T-helper 2 cell treated with Interferon-gamma antibody and Interleukin-4, amounts not matched to agents 100 ng/mL and 5 ng/mL, for 36 hours (primary cell): Measurements from ENCODE around the gene LSM3. TPM values are rescaled to one million over a fixed set of nuclear protein-coding genes. Genes with fewer than 3 reads are reported as not detected.

ENCODE experiments used
- intact Hi-C: fragments of 100-400 bp; cut with micrococcal nuclease; formaldehyde crosslinking; loops from one replicate; pipeline ENCODE4 v1.15.1; 2023
- total RNA-seq: library from RNA; stranded (reverse); gene quantifications from 2 replicates; pipeline ENCODE4 v1.2.3, GENCODE V29; 2022

LSM3 gene
- total RNA-seq, 1 donor from 2014 or later = 15.5 TPM

DNA sequence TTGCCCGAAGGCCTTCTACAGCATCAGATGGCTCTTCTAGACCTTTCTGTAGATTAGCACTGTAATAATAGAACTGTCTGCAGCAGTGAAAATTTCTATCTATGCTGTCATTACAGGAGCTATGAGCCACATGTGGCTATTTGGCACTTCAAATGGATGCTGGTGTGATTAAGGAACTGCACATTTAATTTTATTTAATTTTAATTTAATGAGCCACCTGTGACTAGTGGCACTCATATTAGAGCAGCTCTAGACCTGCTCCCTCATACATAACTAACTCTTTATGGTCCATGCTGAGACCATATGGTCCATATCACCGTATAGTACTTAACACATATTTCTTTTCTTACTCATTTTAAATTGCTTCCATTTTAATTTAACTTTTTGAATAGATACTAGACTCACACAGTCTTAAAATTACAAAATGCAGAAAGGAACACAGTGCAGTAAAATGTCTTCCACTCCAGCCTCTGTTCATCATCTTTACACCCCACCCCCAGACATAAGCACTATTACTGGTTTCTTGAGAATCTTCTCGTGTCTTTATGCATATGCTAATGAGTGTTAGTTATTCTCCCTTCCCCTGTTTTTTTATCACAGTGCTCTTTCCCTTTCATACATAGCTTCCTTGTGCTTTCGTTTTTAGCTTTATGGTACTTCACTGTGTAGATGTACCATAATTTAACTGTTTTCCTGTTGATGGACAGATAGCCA lies 9.6 kb downstream of the LSM3 start:
- intact Hi-C loops = no loop called here

DNA sequence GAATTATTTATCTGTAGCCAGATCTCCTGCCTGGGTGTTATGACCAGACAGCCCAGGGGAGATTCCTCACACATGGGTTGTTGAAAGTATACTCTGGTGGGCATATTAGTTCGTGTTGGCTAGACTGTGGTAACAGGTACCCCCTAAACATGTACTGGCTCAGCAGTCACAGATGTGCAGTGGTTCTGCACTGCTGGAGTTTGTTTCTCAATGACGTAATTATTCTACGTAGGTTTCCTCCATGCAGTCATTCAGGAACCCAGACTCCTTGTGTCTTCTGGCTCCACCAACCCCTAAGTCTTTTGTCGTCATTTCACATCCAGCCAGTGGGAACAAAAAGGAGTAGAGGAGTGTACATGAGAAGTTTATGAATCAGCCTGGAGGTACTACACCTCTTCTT lies 16.2 kb downstream of the LSM3 start:
- intact Hi-C loops = no loop called here

DNA sequence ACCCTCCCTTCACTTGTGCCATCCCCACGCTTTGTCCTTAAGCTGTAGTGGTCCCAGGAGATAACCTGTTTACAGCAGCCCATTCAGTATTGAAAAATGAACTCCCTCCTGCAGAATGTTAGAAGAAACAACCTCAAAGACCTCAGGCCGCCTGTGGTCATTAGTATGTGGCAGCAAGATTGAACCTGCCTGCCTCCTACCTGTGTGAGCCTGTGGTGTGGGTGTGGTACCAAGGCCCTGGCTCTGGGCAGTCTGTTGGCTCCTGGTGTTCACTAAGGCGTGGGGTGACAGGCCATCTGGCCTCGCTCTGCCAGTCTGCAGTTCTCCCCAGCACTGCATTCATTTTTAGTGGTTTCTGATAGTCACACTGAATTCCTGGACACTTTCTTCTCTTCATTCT lies 21.0 kb downstream of the LSM3 start:
- intact Hi-C loops = loop anchor here (5.0 kb wide), 2 partner anchors 302 to 723 kb away; no protein-coding TSS in a partner anchor

DNA sequence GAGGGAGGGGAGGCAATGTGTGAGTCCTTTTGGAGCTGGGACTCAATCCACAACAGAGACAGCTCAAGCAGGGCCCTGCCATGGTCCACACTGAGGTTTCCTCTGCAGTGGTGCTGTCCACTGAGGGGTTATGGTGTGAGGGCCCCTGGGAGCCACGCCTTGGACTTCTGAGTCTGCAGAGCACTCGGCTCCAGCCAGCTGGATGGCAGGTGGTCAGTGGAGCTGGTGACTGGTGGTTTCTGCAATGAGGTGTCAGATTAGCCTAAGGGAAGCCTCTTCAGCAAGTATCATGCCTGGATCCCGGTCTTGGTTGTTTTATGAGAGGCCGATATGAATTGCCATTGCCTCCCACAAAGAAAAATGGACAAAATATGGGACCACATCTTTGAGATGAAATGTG lies 21.7 kb downstream of the LSM3 start:
- intact Hi-C loops = loop anchor here (5.0 kb wide), 2 partner anchors 303 to 722 kb away; no protein-coding TSS in a partner anchor

GRCh38 chr3:14200841-14201240 lies 22.2 kb downstream of the LSM3 start:
- intact Hi-C loops = loop anchor here (5.0 kb wide), 2 partner anchors 304 to 721 kb away; no protein-coding TSS in a partner anchor

- intact Hi-C loops = loop anchor here (5.0 kb wide), 2 partner anchors 305 to 720 kb away; no protein-coding TSS in a partner anchor
Measured at GRCh38 chr3:14201940-14202684, 23.5 kb downstream of the LSM3 start.

GRCh38 chr3:14202874-14203520 lies 24.4 kb downstream of the LSM3 start:
- intact Hi-C loops = loop anchor here (1.0 to 5.0 kb wide), 3 partner anchors 265 to 719 kb away; no protein-coding TSS in a partner anchor

GRCh38 chr3:14203521-14204079 lies 25.0 kb downstream of the LSM3 start:
- intact Hi-C loops = loop anchor here (1.0 to 5.0 kb wide), 3 partner anchors 265 to 719 kb away; no protein-coding TSS in a partner anchor

- intact Hi-C loops = loop anchor here (5.0 kb wide), 2 partner anchors 307 to 718 kb away; no protein-coding TSS in a partner anchor
Measured at GRCh38 chr3:14204515-14205284, 26.1 kb downstream of the LSM3 start.

DNA sequence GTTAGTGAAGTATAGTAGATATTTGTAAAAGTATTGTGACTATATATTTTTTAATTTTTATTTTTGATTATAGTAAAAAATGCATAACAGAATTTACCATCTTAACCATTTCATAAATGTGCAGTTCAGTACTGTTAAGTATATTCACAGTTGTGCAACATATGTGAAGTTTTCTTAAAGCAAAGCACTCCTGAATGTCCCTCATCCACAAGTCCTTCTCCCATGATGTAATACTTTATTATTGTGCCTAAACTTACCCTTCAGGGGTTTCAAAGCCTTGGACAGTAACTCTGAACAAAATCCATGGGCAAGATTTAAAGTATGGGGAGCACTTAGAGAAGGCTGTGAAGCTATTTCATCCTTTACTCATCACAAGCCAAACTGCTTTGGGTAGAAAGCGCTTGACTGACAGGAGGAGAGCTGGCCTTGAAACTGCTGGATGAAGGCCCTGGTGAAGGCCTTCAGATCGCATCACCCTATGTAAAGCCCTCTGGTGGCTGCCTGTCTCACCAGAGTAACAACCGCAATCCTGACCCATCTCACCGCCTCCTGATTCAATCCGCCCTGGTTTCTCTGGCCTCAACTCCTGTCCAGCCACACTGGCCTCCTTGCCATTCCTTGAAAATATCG lies 28.0 kb downstream of the LSM3 start:
- intact Hi-C loops = no loop called here

DNA sequence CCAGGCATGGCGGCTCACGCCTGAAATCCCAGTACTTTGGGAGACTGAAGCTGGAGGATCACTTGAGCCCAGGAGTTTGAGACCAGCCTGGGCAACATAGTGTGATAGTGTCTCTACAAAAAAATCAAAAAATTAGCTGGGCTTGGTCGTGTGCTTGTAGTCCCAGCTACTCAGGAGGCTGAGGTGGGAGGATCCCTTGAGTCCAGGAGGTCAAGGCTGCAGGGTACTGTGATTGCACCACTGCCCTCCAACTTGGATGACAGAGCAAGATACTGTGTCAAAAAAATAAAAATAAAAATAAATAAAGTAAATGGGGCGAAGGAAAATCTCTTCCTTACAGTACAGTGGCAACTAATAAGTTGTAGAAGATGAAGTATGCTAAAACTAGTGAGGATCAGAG lies 29.6 kb downstream of the LSM3 start:
- intact Hi-C loops = no loop called here

- intact Hi-C loops = no loop called here
Measured at GRCh38 chr3:14208977-14209394, 30.4 kb downstream of the LSM3 start.

DNA sequence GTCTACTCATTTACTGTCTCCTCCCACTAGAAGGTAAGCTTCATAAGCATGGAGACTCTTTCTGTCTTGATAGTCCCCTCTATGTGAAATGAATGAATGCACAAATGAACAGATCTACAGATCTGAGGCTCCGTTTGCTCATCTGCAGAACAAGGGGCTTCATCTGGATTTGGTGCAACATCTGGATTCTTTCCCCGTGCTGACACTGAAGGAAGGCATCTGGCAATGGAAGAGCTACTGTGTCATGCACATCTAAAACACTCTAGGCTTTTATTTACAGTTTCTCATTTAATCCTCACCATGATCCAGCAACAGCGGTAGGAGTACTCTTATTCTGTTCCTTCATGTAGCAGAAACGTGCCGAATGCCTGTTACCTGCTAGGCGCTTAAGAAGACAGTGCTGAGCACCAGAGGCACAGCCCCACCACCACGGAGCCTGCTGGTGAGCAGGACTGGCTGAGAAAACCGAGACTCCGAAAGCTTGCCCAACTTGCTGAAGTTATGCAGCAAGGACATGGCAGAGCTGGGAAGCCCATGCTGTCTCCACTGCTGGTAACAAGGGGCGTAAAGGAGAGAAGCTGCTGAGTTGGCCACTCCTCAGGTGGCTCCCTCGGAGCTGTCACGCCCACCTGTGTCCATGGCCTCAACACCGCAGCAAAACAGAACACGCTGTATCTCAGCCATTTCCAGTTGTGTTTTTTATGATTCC lies 31.1 kb downstream of the LSM3 start:
- intact Hi-C loops = no loop called here

DNA sequence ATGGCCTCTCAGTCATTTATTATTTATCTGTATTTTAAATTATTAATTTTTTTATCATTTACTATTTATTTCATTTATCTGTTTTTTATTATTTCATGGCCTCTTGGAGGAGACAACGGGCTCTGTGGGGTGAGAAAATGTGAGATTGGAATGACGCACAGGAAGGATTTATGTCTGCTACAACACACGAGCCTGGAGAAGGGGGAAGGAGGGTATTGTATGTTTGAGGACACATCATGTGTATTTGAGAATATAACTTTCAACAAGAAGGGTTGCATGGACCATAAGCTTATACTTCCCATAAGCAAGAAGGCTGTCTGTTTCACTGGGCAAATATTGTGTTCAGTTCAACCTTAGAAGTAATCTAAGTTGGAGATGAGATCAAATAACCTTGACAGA lies 31.7 kb downstream of the LSM3 start:
- intact Hi-C loops = no loop called here

- intact Hi-C loops = no loop called here
Measured at GRCh38 chr3:14210843-14211594, 32.4 kb downstream of the LSM3 start.

DNA sequence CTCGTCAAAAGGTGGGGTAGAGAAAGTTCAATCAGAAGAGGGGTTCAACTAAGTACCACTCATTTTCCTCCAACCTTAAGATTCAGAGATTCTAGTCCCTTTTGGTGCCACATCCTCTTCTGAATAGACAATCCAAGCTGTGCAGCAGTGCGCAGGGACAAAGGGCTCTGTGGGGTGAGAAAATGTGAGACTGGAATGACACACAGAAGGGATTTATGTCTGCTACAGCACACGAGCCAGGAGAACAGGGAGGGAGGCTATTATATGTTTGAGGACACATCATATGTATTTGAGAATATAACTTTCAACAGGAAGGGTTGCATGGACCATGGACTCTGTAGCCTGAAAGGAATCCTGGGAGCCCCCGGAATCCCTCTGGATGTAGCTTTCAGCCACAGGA lies 33.0 kb downstream of the LSM3 start:
- intact Hi-C loops = no loop called here

DNA sequence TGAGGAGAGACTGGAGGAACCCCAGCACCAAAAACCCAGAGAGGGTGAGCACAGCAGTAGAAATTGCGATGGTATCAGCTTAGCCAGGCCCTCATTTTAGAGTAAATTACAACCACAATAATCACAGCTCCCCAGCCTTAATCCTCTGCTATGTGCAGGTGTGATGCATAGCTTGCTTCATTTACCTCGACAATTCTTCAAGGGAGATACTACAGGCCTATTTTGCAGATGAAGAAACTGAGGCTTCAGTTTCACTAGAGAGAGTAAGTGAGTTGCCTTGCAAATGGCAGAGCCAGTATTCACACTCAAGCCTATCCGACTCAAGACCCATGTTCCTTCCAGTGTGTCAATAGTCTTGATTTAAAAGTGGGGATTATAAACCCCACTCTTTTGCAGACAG lies 33.4 kb downstream of the LSM3 start:
- intact Hi-C loops = no loop called here

GRCh38 chr3:14213066-14213774 lies 34.6 kb downstream of the LSM3 start:
- intact Hi-C loops = no loop called here
